GM19351 (cell line): Measurements from ENCODE around the gene RFTN1.

Experiments used
- ATAC-seq: cut with Tn5 transposase; IDR thresholded peaks from one replicate; pipeline ENCODE4 v1.9.1; 2021; ENCODE audit warnings: mild to moderate bottlenecking, moderate library complexity; ENCODE audit not compliant: unreplicated experiment

RFTN1 gene

DNA sequence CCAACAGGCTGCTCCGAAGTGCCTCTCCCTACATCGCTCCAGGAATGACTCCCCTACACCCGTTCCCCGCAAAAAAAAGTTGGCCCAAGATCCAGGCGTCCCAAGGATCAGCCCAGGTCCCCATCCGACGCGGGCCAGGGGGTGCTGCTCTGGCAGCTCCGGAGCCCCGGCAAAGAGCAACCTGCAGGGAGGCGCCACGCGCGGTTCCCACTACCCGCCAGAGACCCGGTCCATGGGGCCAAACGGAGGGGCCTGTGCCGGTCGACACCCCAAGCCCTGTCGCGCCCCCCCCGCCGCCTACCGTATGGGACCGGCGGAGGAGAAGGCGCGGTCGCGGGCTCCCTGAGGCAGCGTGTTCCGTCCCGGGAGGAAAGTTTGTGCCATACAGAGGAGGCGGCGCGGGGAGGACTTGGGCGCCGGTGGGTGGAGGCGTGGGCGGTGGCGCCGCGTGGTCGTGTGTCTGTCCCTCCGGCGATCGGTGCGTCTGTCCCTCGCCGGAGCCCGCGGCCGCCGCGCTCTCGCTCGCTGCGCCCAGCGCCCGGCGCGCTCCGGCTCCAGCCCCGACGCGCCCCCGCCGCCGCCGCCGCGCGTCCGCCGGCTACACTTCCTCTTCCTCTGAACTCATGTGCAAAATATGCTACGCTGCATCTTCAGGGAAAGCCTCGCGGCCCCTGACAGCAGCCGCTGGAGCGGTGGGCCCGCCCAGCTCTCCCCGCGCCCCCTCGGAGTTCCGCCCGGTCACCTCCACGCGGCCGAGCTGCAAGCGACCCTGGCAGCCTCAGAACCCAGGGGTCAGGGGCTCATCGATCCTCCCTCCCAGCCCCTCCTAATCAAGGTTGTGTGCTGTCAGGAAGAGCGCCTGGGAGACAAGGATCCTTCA is at the start of gene RFTN1:
TSS of gene RFTN1 (minus strand) at position 559 of the 880 bp plus-strand sequence. CDS start 19,830 bp downstream, outside the sequence.
- ATAC-seq, result no peak

DNA sequence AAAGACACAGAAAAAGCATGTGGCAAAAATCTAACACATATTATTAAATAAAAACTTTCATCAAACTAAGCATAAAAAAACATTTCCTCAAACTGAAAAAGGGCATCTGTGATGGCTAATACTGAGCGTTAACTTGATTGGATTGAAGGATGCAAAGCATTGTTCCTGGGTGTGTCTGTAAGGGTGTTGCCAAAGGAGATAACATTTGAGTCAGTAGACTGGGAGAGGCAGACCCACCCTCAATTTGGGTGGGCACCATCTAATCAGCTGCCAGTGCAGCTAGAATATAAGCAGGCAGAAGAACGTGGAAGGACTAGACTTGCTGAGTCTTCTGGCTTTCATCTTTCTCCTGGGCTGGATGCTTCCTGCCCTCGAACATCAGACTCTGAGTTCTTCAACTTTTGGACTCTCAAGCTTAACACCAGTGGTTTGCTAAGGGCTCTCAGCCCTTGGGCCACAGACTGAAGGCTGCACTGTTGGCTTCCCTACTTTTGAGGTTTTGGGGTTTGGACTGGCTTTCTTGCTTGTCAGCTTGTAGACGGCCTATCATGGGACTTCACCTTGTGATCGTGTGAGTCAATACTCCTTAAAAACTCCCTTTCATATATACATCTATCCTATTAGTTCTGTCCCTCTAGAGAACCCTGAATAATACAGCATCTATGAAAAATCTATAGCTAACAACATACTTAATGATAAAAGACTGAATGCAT is 46.3 kb upstream of the RFTN1 start:
- no peak for ATAC-seq

DNA sequence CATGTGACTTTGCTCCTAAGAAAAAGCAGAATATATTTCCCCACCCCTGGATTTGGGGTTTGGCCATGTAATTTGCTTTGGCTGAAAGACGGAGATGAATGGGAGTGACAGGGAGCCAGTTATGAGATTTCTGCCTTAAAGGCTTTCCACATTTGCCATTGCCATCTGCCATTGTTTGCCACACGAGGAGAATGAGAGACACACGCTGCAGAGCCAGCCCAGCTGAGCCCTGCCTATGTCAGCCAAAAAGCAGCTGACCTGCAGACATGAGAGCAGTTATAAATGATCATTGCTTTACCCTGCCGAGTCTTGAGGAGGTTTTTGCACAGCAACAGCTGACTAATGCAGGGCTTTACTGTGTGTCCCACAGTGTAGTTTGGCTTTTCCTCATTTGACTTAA is 40.6 kb upstream of the RFTN1 start:
- ATAC-seq, result no peak

DNA sequence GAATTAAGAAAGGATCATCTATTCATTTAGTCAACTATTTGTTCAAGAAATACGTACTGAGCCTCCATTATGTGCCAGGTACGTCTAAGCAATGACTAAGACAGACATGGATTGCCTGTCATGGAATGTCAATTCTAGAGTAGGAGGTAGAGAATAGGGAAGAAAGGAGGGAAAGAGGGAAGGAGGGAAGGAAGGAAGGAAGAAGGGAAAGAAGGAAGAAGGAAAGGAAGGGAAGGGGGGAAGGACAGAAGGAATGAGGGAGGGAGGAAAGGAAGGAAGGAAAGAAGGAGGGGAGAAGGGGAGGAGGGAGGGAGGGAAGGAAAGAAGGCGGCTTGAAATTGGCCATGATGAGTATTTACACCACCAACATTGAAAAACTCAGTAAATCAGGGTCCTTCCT is 39.3 kb upstream of the RFTN1 start:
- no peak for ATAC-seq

DNA sequence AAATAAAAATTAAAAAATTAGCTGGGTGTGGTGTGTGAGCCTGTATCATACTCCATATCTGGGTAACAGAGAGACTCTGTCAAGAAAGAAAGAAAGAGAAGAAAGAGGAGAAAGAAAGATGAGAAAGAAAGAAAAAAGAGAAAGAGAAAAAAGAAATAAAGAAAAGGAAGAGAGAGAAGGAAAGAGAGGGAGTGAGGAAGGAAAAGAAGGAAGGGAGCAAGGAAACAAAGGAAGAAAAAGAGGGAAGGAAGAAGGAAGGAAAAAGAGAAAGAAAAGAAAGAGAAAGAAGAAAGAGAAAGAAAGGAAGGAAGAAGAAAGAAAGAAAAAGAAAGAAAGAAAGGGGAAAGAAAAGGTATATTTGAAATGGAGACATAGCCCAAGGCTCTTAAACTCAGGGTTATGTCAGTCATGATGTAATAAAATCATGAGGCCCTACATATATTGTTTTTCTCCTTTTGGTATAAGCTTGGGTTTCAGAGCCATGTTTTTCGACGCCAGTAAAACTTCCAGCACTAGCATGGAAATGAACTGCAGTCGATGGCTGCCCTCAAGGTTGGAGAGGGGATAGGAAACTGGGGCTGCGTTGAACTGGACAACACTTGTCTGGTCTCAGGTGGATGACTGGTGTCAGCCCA is 38.0 kb upstream of the RFTN1 start:
- no peak for ATAC-seq

- ATAC-seq, result peak; percentile 78
Measured at GRCh38 chr3:16550676-16551341, 37.3 kb upstream of the RFTN1 start.

- ATAC-seq, result no peak
Measured at GRCh38 chr3:16550305-16550675, 36.8 kb upstream of the RFTN1 start.

- no peak for ATAC-seq
Measured at GRCh38 chr3:16548721-16549120, 35.2 kb upstream of the RFTN1 start.

DNA sequence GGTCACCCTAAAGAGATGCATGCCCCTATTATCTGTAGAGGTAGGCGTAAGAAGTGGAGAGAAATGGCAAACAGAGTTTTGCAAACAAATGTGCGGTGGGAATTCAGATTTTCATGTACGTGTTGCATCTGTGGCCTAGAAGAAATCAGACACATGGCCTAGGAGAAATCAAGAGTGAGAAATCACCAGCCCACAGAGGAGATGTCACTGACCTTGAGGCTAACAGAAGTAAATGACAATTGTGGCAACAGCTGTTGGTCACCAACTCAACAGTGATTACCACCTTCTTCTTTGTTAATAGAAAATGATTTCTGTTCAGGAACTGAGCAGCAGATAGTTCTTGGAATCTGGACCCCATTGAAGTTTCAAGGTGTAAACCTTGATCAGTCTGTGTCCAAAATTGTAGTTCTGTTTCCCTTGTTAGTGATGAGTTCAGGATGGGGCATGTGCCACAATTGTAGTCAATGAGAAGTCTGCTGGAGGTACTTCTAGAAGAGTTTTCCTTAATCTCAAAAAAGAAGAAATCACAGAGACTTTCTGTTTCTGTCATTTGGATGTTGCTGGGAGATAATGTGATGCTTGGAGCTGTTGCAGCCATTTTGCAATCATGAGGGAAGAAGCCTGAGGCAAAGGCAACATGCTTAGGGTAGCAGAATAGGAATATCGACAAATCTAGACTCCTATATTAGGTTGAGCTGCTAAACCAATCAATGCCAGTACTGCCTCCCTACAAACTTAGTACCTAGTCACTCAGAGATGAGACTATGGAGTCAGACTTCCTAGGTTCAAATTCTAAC is 34.3 kb upstream of the RFTN1 start:
- no peak for ATAC-seq

DNA sequence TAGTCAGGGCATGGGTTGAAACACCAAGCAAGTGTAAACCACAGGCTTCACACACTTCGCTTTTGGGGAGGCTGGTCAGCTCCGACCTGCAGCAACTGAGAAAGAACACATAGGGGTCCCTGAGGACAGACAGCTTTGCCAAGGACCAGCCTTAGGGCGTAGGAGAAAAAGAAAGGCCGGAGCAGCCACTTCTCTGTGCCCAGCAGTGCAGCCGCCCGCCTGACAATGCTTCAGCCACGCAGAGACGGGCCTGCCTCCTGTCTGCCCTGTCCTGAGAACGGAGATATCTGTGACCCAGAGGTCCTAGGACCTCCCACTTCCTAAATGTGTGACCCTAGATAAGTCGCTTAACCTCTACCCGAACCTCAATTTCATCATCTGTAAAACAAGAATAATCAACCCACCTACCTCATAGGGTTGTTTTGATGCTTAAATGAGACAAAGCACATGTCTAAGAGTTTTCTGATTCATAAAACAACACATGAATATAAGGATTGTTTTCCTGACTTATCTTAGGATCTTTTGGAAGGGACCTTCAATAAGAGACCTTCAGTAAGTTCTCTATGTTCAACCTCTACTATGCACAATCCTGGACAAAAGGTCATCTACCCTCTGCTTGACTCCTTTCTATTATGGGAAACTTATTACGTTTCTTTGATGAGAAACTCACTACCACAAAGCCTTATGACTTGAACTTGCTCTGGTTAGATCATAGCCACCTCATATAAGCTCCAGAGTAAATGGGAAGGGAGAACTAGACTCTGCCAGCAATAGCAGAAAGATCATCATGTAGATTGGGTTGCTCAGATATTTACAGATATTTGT is 32.9 kb upstream of the RFTN1 start:
- ATAC-seq, result peak; percentile 43

GRCh38 chr3:16545413-16546185 is 32.1 kb upstream of the RFTN1 start:
- ATAC-seq, result no peak

DNA sequence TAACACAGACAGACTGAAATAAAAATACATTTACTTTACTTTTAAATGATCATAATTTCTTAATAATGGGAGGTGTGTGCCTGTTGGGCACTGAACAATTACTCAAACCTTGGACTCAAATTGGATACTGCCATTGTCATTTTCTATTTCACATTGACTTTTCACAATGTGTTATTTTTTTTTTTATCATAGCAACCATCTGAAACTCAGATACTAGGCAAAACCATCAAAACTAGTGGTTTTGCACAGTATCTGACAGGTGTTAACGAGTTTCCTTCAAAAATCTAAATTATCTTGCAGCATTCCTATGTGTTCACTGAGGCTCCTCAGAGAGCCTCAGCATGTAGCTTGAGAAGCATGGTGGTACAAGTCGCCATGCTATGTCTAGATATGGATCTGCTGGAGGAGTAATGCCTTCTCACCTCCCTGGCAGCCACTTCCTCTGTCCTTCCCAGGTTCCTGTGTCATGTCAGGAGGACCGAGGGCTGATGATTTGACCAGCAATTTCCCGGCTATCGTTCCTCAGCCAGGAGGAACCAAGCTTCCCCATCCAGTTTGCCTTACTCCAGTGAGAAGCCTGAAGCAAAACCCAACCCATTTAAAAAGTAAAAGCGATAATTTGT is 29.9 kb upstream of the RFTN1 start:
- ATAC-seq, result no peak

- ATAC-seq, result no peak
Measured at GRCh38 chr3:16538507-16538906, 25.0 kb upstream of the RFTN1 start.

DNA sequence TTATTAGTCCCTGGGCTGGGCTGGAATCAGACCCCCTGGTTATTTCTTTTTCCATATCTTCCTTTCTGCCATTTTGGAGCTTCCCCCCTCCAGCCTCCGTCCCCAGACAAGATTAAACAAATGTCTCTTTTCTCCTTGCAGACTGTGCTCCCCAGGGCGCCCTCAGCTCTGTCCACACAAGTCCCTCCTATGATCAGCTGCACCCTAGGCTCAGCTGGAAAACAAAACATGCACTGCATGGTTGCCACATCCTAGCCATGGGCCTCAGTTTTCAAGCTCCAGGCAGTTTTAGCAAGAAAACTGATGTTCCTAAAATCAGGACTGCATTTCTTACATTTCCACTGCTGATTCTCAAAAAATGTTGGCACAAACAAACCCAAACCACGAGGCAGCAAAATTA is 23.5 kb upstream of the RFTN1 start:
- ATAC-seq, result no peak

- no peak for ATAC-seq
Measured at GRCh38 chr3:16536344-16536663, 22.8 kb upstream of the RFTN1 start.

DNA sequence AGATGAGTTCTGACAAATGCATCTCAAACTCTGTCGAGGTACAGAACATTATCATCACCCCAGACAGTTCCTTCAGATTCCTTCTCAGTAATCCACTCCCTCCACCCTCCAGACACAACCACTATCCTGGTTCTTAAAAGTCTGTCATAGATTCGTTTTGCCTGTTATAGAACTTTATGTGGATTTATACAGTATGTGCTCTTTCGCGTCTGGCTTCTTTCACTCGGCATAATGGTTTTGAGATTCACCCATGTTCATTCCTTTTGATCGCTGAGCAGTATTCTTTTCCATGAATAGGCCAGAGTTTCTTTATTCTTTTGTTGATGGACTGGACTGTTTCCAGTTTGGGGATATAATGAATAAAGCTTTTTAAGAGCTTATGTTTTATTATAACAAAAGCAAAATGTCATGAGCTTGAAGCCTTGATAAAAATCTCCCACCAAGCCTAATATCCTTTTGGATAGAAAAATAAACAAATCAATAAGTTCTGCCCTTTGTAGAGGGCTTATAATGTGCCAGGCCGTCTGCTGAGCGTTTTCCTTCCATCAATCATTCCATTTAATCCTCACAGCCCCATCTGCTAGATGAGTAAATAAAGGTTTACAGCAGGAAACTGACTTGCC is 21.3 kb upstream of the RFTN1 start:
- ATAC-seq, result no peak

GRCh38 chr3:16533928-16534574 is 20.6 kb upstream of the RFTN1 start:
- ATAC-seq, result no peak

- ATAC-seq, result peak; percentile 73
Measured at GRCh38 chr3:16529264-16529663, 15.8 kb upstream of the RFTN1 start.
